PC-9 (cell line): ENCODE measurements around the gene SUPV3L1. TPM values are rescaled to one million over a fixed set of nuclear protein-coding genes. Genes with fewer than 3 reads are reported as not detected.
A peak's percentile ranks its signal among the peaks of the same experiment; 100 is the strongest.

Experiments used
- BruUV-seq: library from RNA; stranded (reverse); fragments of 400-500 nt; replicated peaks from 2 replicates; lab custom pipeline; 2021; lab: Mats Ljungman, UMichigan
- CTCF ChIA-PET: fragments of 300-600 bp; sonication (Branson Sonifier 250); formaldehyde crosslinking; loops from one replicate; lab custom pipeline; 2022; ENCODE audit warnings: antibody characterized with exemption; lab: Charles Lee
- POLR2A ChIA-PET: fragments of 300-600 bp; sonication (Branson Sonifier 250); formaldehyde crosslinking; loops from one replicate; lab custom pipeline; 2022; ENCODE audit warnings: antibody characterized with exemption; ENCODE audit not compliant: unreplicated experiment; lab: Charles Lee
- DNase-seq, 2 experiments: peaks; one replicate each; pipeline versions ENCODE4 v3.0.0 to v3.0.0-alpha.2; 2015 to 2022; ENCODE audit warnings: mixed read lengths in 1 of 2
- H2AFZ ChIP-seq: fragments of 200-600 bp; sonication (generic); 2 replicates; pipeline ENCODE4 v1.8.1; 2017; ENCODE audit warnings: antibody characterized with exemption
- H3F3A ChIP-seq: fragments of 200-600 bp; sonication (generic); 2 replicates; pipeline ENCODE4 v1.8.1; 2017; ENCODE audit warnings: antibody characterized with exemption, mild to moderate bottlenecking, low read depth; ENCODE audit not compliant: insufficient read depth
- H3K27ac ChIP-seq: fragments of 200-600 bp; sonication (generic); 2 replicates; pipeline ENCODE4 v1.6.1; 2016; ENCODE audit warnings: mixed run types
- H3K27me3 ChIP-seq: fragments of 200-600 bp; sonication (generic); 2 replicates; pipeline ENCODE4 v1.6.1; 2016; ENCODE audit warnings: low read depth, mixed run types; ENCODE audit not compliant: insufficient read depth
- H3K36me3 ChIP-seq: fragments of 200-600 bp; sonication (generic); 2 replicates; pipeline ENCODE4 v1.6.1; 2016; ENCODE audit warnings: low read depth, mixed run types
- H3K4me1 ChIP-seq: fragments of 200-600 bp; sonication (generic); replicated peaks from 2 replicates; pipeline ENCODE4 v1.6.1; 2016; ENCODE audit warnings: mixed run types; ENCODE audit not compliant: insufficient read depth
- H3K4me2 ChIP-seq: fragments of 200-600 bp; sonication (generic); 2 replicates; pipeline ENCODE4 v1.6.1; 2017; ENCODE audit warnings: mixed run types
- H3K4me3 ChIP-seq: fragments of 200-600 bp; sonication (generic); 2 replicates; pipeline ENCODE4 v1.6.1; 2016; ENCODE audit warnings: mixed run types
- H3K79me2 ChIP-seq: fragments of 200-600 bp; sonication (generic); 2 replicates; pipeline ENCODE4 v1.6.1; 2017; ENCODE audit warnings: low read depth, mixed run types
- H3K9me2 ChIP-seq: fragments of 200-600 bp; sonication (generic); 2 replicates; pipeline ENCODE4 v1.8.1; 2017; ENCODE audit warnings: mild to moderate bottlenecking; ENCODE audit not compliant: insufficient read depth
- H3K9me3 ChIP-seq: fragments of 200-600 bp; sonication (generic); 2 replicates; pipeline ENCODE4 v1.8.1; 2016; ENCODE audit warnings: low read depth; ENCODE audit not compliant: insufficient read depth
- H4K20me1 ChIP-seq: fragments of 200-600 bp; sonication (generic); 2 replicates; pipeline ENCODE4 v1.8.1; 2017; ENCODE audit not compliant: insufficient read depth
- CTCF ChIP-seq: fragments of 200-600 bp; sonication (generic); conservative IDR thresholded peaks from 2 replicates; pipeline ENCODE4 v1.6.1; 2017; ENCODE audit warnings: mixed run types, antibody characterized with exemption, mild to moderate bottlenecking, moderate library complexity
- EZH2 ChIP-seq: fragments of 200-600 bp; sonication (generic); IDR thresholded peaks from 2 replicates; pipeline ENCODE4 v1.8.0; 2017; ENCODE audit warnings: antibody characterized with exemption, low read depth
- intact Hi-C: fragments of 100-400 bp; cut with micrococcal nuclease; formaldehyde crosslinking; loops from one replicate; pipeline ENCODE4 v1.10.0; 2022; ENCODE audit not compliant: unreplicated experiment
- total RNA-seq: library from RNA; stranded (reverse); gene quantifications from 2 replicates; pipeline ENCODE4 v1.2.3, GENCODE V29; 2021

Gene SUPV3L1
- total RNA-seq, 1 experiment from 2014 or later, result 55.7 TPM

- H3K4me2 ChIP-seq, result no peak within 1 kb of the TSS
- H3K36me3 ChIP-seq, result peaks cover 17% of the 10 kb centered on the region; the same call in 1 of the 2 replicates
- intact Hi-C loops, result no loop called here
- no peaks in the 10 kb centered on the region for H3K9me2 ChIP-seq
- POLR2A ChIA-PET, result no interaction called here
- TF ChIP-seq EZH2 (no peak), CTCF (no peak)
- H2AFZ ChIP-seq, result no peak within 1 kb of the TSS
- no peaks in the 10 kb centered on the region for H3K27me3 ChIP-seq
- no peaks in the 10 kb centered on the region for H4K20me1 ChIP-seq
- BruUV-seq, result no TSS peak
- peak within 1 kb of the TSS; percentile 98 for H3K27ac ChIP-seq
- peaks cover 56% of the 10 kb centered on the region for H3F3A ChIP-seq
- CTCF ChIA-PET, result interaction anchor here (0.6 to 0.7 kb wide), 2 partner anchors 9 to 572 kb away, joined by 3 read pairs; no protein-coding TSS in a partner anchor
- no peak within 1 kb of the TSS for H3K4me3 ChIP-seq
- H3K9me3 ChIP-seq, result no peaks in the 10 kb centered on the region
- H3K79me2 ChIP-seq, result 0 out of 2 replicates have a peak, but pooled peaks cover 3% of the 10 kb centered on the region
- DNase-seq, result no peak
- peaks cover 70% of the 10 kb centered on the region for H3K4me1 ChIP-seq
These were observed 40.0 kb downstream of the SUPV3L1 start, which contains the start of gene HKDC1 for GRCh38 chr10:69220041-69220451. Gene HKDC1 (plus strand): TSS chr10:69220332. CDS start chr10:69220436, 104 bp downstream.

GRCh38 chr10:69220507-69220906, 40.5 kb downstream of the SUPV3L1 start:
- no peak for DNase-seq
- Histone ChIP-seq H3K79me2 (0 out of 2 replicates have a peak, but pooled peaks cover 3% of the 10 kb centered on the region), H3K4me3 (no peak overlapping the region), H3K9me3 (no peaks in the 10 kb centered on the region), H3K36me3 (peaks cover 17% of the 10 kb centered on the region; the same call in 1 of the 2 replicates), H3K27me3 (no peaks in the 10 kb centered on the region), H3K27ac (no peak overlapping the region), H3K9me2 (no peaks in the 10 kb centered on the region), H4K20me1 (no peaks in the 10 kb centered on the region), H3F3A (peaks cover 58% of the 10 kb centered on the region), H3K4me1 (peaks cover 74% of the 10 kb centered on the region), H3K4me2 (no peak overlapping the region), H2AFZ (no peak overlapping the region)
- no peak for TF ChIP-seq CTCF
- POLR2A ChIA-PET, result no interaction called here
- CTCF ChIA-PET, result interaction anchor here (0.7 kb wide), 1 partner anchor 9 kb away, joined by 3 read pairs; no protein-coding TSS in a partner anchor
- TSS peak; percentile 25 for BruUV-seq
- intact Hi-C loops, result no loop called here

GRCh38 chr10:69222157-69223027, 42.4 kb downstream of the SUPV3L1 start:
- POLR2A ChIA-PET, result interaction anchor here (0.6 to 1.0 kb wide), 3 partner anchors 10 to 22 kb away, joined by 5 to 17 read pairs (median 6); no protein-coding TSS in a partner anchor
- 0 out of 2 replicates have a peak, but pooled peaks cover 4% of the 10 kb centered on the region for H3K36me3 ChIP-seq
- TF ChIP-seq EZH2, result no peak
- TF ChIP-seq CTCF, result peak; percentile 87
- no peaks in the 10 kb centered on the region for H3K9me2 ChIP-seq
- H3K27ac ChIP-seq, result peak overlapping the region; percentile 98
- peak; percentile 81 to 96 for DNase-seq
- BruUV-seq, result TSS peak; percentile 77
- peaks cover 73% of the 10 kb centered on the region for H3K4me1 ChIP-seq
- H3K4me2 ChIP-seq, result peak overlapping the region; percentile 73
- H4K20me1 ChIP-seq, result no peaks in the 10 kb centered on the region
- H3K9me3 ChIP-seq, result no peaks in the 10 kb centered on the region
- no peaks in the 10 kb centered on the region for H3K79me2 ChIP-seq
- H3K27me3 ChIP-seq, result no peaks in the 10 kb centered on the region
- H3K4me3 ChIP-seq, result peak overlapping the region; percentile 35; the same call in 1 of the 2 replicates
- peaks cover 54% of the 10 kb centered on the region for H3F3A ChIP-seq
- CTCF ChIA-PET, result interaction anchor here (0.6 to 1.5 kb wide), 4 partner anchors 10 to 186 kb away, joined by 5 to 11 read pairs (median 6); no protein-coding TSS in a partner anchor
- no peak overlapping the region for H2AFZ ChIP-seq
- intact Hi-C loops, result loop anchor here (1.0 kb wide), 2 partner anchors 10 to 42 kb away; partner anchors contain the start of gene SUPV3L1
